ENCODE data around the gene DUSP28. TPM values are rescaled to one million over a fixed set of nuclear protein-coding genes. Genes with fewer than 3 reads are reported as not detected.
"Not testable (repeated sequence)": the region's sequence is repeated elsewhere in the genome, so short reads cannot be mapped to it uniquely, and the experiment has no call there.

The DUSP28 gene
- total RNA-seq, 4 donors from 2014 or later = 3.4 to 10.8 (median 6.2) TPM

DNA sequence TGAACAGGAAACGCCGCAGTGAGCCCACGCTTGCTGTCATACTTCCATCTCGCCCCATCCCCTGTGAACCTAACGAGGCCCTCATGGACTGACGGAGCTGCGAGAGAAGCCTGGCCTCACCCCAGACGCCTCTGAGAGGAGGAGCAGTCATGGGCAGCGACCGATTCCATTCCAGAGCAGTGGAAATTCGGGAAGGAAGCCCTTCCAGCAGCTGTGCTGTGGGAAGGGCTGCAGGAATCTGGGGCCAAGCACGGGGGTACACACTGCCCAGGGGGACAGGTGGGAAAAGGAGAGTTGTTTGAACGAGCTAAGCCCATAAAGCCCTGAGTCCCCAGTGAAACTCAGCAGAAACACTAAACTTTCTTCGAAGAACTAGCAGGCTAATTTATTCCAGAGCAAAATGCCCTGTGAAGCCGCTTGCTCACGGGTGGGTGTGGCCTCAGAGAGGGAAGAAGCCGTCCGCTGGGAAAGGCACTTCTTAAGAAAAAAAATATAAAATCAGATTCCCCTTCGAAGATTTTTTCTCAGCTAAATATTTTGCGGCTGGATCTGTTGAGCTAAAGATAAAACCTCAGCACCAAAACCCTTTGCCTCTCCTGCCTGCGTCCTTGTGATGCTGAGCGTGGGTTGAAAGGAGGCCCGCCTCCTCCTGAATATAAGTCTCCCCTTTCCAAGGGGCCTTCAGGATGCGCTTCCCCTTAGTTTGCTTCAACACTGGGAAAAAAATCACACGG lies 40.6 kb upstream of the DUSP28 start:
- in situ Hi-C loops (cut with MboI; ENCODE audit: low pct_ligation_motif_present in 1 of 4, low pct_unique_long_range_greater_than_20kb in 1 of 4, low sequenced_read_pairs in 3 of 4) = loop anchor here in 2 of 4 donors (25.0 kb wide), 1 partner anchor 193 kb away; no protein-coding TSS in a partner anchor
- Histone ChIP-seq H3K4me1 (peaks cover 0 to 5% (median 0%) of the 10 kb centered on the region in 4 donors), H3K9me3 (peaks cover 0 to 3% of the 10 kb centered on the region in 2 donors), H3K4me3 (no peak overlapping the region), H3K27me3 (peaks cover 6% of the 10 kb centered on the region), H3K36me3 (peaks cover 0 to 10% (median 5%) of the 10 kb centered on the region in 4 donors), H3K27ac (no peak overlapping the region)
- intact Hi-C loops (cut with DNase I; ENCODE audit: low total_unique reads) = no loop called here
- 60 to 62% methylated on average over 8 to 25 of the region's 25 CpGs for whole genome bisulfite sequencing, 2 donors (ENCODE audit: low coverage in 1 of 2)
- DNase-seq = no peak
- TF ChIP-seq EP300 (IDR thresholded peaks at IDR 0.05; ENCODE audit: low read depth) (no peak), POLR2AphosphoS5 (IDR thresholded peaks at IDR 0.05) (no peak)

DNA sequence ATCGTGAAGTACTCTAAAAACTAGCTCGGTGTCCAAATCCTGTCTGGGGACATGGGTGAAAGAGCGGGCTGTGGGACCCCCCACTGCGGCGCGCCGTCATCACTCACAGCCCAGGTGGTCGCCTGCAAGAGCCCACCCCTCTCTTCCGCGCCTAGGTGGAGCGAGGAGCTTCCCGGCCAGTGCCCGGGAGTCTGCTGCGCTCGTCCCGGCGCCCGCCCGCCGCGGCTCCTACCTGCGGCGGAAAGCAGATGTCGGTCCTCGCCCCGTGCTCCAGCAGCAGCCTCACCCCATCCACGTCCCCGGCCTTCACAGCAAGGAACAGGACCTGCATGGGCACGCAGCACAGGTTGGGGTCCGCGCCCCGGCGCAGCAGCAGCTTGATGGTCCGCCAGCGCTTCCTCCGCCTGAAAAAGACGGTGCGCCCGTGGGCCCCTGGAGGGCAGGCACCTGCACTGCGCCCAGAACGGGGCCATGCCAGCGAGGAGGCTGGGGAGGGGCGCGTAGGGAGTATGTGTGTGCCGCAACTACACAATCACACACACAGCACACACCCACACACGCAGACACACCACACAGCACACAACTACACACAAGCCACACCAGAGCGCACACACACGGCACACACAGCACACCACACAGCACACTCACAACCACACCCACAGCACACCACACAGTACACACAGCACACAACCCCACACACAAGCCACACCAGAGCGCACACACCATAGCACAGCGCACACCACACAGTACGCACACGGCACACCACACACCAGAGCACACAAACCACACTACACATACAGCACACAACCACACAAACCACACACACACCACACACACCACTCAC lies 39.8 kb upstream of the DUSP28 start:
- H3K27me3 ChIP-seq = peaks cover 6% of the 10 kb centered on the region
- 64% methylated on average over 52 of the region's 52 CpGs; no CpG with 5 or more reads in 1 of the 2 donors for WGBS, 2 donors (ENCODE audit: low coverage in 1 of 2)
- TF ChIP-seq POLR2AphosphoS5 (IDR thresholded peaks at IDR 0.05) (no peak), EP300 (IDR thresholded peaks at IDR 0.05; ENCODE audit: low read depth) (no peak), POLR2A (IDR thresholded peaks at IDR 0.05) (no peak)
- TF ChIP-seq, protein P1, sequence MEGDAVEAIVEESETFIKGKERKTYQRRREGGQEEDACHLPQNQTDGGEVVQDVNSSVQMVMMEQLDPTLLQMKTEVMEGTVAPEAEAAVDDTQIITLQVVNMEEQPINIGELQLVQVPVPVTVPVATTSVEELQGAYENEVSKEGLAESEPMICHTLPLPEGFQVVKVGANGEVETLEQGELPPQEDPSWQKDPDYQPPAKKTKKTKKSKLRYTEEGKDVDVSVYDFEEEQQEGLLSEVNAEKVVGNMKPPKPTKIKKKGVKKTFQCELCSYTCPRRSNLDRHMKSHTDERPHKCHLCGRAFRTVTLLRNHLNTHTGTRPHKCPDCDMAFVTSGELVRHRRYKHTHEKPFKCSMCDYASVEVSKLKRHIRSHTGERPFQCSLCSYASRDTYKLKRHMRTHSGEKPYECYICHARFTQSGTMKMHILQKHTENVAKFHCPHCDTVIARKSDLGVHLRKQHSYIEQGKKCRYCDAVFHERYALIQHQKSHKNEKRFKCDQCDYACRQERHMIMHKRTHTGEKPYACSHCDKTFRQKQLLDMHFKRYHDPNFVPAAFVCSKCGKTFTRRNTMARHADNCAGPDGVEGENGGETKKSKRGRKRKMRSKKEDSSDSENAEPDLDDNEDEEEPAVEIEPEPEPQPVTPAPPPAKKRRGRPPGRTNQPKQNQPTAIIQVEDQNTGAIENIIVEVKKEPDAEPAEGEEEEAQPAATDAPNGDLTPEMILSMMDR (IDR thresholded peaks at IDR 0.05) = no peak
- peaks cover 0 to 16% (median 5%) of the 10 kb centered on the region in 4 donors for H3K36me3 ChIP-seq
- intact Hi-C loops (cut with DNase I; ENCODE audit: low total_unique reads) (no loop called here), in situ Hi-C loops (cut with MboI; ENCODE audit: low pct_ligation_motif_present in 1 of 4, low pct_unique_long_range_greater_than_20kb in 1 of 4, low sequenced_read_pairs in 3 of 4) (loop anchor here in 2 of 4 donors (25.0 kb wide), 1 partner anchor 192 kb away; no protein-coding TSS in a partner anchor)
- no peak for DNase-seq
- no peak overlapping the region for H3K27ac ChIP-seq
- H3K4me1 ChIP-seq = peaks cover 0 to 5% (median 0%) of the 10 kb centered on the region in 4 donors
- no peak overlapping the region for H3K4me3 ChIP-seq
- peaks cover 0 to 9% of the 10 kb centered on the region in 2 donors for H3K9me3 ChIP-seq

DNA sequence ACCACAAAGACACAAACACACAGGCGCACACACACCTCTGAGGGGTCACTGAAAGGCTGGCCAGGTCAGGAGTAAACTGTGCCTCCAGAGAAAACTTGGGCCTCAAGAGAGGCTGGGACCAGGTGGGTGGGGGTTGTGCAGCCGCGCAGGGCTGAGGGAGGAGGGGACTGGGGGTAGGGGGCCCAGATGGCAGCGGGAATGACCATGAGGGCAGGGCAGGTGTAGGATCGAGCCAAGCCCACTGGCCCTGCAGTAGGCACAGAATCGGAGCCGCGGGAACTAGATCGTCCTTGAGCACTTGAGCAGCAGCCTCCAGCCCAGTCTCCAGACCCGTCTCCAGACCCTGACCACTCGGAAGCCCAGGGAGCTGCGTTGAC lies 39.2 kb upstream of the DUSP28 start:
- peaks cover 0 to 19% (median 5%) of the 10 kb centered on the region in 4 donors for H3K36me3 ChIP-seq
- TF ChIP-seq EP300 (IDR thresholded peaks at IDR 0.05; ENCODE audit: low read depth) (no peak), POLR2A (IDR thresholded peaks at IDR 0.05) (no peak), POLR2AphosphoS5 (IDR thresholded peaks at IDR 0.05) (no peak)
- TF ChIP-seq, protein P1 (IDR thresholded peaks at IDR 0.05) = no peak
- H3K9me3 ChIP-seq = peaks cover 0 to 12% of the 10 kb centered on the region in 2 donors
- peaks cover 0 to 5% (median 0%) of the 10 kb centered on the region in 4 donors for H3K4me1 ChIP-seq
- peaks cover 6% of the 10 kb centered on the region for H3K27me3 ChIP-seq
- intact Hi-C loops (cut with DNase I; ENCODE audit: low total_unique reads) = no loop called here
- WGBS, 2 donors (ENCODE audit: low coverage in 1 of 2) = 94% methylated on average over 12 of the region's 12 CpGs; no CpG with 5 or more reads in 1 of the 2 donors
- DNase-seq = no peak
- in situ Hi-C loops (cut with MboI; ENCODE audit: low pct_ligation_motif_present in 1 of 4, low pct_unique_long_range_greater_than_20kb in 1 of 4, low sequenced_read_pairs in 3 of 4) = loop anchor here in 2 of 4 donors (25.0 kb wide), 1 partner anchor 191 kb away; no protein-coding TSS in a partner anchor
- H3K4me3 ChIP-seq = no peak overlapping the region
- H3K27ac ChIP-seq = no peak overlapping the region

DNA sequence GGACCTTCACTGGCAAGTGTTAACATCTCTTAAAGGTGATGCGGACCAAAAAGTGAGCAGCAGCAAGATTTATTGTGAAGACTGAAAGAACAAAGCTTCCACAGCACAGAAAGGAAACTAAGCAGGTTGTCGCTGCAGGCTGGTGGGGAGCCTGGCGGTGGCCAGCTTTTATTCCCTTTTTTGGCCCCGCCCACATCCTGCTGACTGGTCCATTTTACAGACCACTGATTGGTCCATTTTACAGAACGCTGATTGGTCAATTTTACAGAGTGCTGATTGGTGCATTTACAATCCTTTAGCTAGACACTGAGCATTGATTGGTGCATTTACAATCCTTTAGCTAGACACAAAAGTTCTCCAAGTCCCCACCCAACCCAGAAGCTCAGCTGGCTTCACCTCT lies 38.3 kb upstream of the DUSP28 start:
- DNase-seq; H3K27me3 ChIP-seq; H3K27ac ChIP-seq; H3K4me1 ChIP-seq; intact Hi-C loops (cut with DNase I; ENCODE audit: low total_unique reads); H3K4me3 ChIP-seq: not testable (repeated sequence)
- H3K9me3 ChIP-seq = peaks cover 0 to 12% of the 10 kb centered on the region in 2 donors
- peaks cover 0 to 19% (median 5%) of the 10 kb centered on the region in 4 donors for H3K36me3 ChIP-seq
- 98% methylated on average over 5 of the region's 5 CpGs; no CpG with 5 or more reads in 1 of the 2 donors for WGBS, 2 donors (ENCODE audit: low coverage in 1 of 2)
- in situ Hi-C loops (cut with MboI; ENCODE audit: low pct_ligation_motif_present in 1 of 4, low pct_unique_long_range_greater_than_20kb in 1 of 4, low sequenced_read_pairs in 3 of 4) = loop anchor here in 2 of 4 donors (25.0 kb wide), 1 partner anchor 190 kb away; no protein-coding TSS in a partner anchor

Data from transverse colon (tissue), 4 donors.